HG02798 (cell line): Measurements from ENCODE around the gene CDIP1.

ENCODE experiments used
- ATAC-seq: cut with Tn5 transposase; IDR thresholded peaks from one replicate; pipeline ENCODE4 v1.9.1; 2021; ENCODE audit warnings: mild to moderate bottlenecking; ENCODE audit not compliant: unreplicated experiment, poor library complexity

The CDIP1 gene

DNA sequence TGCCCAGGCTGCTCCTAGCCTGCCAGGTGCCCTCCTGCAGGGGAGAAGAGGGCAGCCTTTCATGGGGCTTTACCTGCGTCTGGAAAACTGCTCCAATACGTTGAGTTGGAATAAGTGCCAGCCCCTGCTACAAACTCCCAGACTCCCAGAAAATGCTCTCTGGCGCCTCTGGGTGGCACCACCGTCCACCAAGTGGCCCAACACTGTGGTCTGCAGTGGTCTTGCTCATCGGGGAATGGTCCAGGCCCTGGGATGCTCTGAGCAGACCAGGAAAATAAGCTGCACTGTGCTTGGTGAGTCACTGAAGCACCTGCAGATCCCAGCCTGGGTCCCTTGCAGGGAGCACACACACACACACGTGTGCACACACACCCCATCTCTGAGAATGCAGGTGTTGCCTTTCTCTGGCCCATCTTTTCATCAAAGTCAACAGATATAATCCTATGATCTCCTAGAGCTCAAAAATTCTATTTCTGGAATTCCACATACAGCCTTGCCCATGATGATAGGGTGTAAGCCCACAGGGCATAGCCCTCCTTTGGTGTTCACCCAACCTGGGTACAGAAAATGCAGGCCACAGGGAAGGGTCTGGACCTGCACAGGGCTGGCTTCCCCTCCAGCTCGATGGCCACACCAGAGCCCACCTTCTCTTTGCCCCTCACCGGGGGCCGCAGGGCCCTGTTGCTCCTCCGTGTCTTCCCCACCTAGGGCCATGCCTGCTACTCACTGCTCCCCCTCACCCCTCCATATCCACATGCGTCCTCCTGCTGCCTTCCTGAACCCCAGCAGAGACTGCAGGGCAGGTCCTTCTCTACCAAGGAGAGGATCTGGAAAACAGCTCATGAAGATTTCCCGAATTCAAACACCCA is 20.5 kb downstream of the CDIP1 start:
- ATAC-seq = no peak

DNA sequence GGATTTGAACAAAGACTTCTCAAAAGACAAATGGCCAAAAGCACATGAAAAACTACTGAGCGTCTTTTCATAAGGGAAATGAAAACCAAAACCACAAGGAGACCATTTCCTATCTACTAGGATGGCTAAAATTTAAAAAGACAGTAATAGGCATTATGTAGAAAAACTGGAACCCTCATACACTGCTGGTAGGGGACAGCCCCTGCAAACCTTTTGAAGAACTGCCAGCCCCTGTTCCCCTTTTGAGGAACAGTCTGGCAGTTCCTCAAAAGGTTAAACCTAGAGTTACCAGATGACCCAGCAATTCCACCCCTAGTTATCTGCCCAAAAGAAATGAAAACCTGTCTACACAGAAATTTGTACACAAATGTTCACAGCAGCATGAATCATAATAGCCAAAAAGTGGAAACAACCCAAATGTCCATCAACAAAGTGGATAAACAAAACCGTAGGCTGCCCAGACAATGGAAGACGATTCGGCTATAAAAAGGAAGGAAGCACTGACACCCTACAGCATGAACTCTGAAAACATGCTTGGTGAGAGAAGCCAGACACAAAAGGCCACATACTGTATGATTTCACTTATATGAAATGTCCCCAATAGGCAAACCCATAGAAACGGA is 22.9 kb downstream of the CDIP1 start:
- ATAC-seq = peak; percentile 58

GRCh38 chr16:4514606-4515005 is 24.0 kb downstream of the CDIP1 start:
- ATAC-seq = no peak

DNA sequence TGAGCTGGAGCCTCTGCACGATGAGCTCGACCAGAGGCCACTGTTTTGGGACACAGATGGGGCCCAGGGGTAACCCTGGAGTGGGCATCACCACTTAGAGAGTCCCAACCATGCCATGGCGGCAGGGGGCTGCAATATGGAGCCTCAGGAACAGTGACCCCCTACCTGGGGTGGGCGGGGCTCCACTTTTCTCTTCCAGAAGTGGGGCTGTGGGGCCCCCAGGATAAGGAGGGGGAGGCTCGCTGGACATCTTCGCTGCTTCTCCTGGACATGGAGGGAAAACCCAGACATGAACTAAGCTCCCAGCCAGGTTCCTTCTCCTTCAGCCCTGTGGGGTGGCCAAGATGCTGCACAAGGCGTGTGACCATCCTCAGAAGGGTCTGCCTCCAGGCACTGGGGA is 24.7 kb downstream of the CDIP1 start:
- ATAC-seq = no peak

DNA sequence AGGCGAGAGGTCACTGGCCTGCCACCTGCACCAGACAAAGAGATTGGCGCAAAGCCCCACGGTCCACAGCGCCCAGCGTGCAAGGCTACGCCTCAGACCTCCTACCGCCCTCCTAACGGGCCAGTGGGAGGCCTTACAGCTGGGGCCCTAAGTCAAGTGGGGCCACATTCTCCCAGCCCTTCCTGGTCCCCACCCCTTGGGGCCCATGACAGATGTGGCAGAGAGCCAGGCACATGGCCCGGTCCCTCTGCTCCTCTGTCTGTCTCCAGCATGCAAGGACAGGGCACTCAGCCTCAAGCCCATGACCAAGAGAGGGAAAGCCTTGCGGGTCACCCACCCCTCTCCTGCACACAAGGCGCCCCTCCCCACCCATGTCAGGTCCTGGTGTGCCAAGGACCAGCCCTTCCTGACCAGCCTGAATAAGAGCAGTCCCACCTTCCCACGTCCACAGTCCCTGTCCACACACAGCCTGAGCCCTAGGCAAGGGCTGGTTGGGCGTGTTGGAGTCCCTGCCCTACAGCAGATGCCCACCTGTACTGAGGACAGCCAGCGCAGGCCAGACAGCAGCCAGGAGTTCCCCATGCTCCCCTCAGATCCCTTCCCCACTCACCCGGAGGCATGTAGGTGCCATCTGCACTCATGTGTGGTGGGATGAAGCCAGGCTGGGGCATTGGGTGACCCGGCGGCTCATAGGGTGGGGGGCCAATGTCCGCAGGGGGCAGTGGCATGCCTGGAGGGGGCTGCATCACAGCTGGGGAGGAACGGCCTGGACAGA is 25.3 kb downstream of the CDIP1 start:
- ATAC-seq = no peak

DNA sequence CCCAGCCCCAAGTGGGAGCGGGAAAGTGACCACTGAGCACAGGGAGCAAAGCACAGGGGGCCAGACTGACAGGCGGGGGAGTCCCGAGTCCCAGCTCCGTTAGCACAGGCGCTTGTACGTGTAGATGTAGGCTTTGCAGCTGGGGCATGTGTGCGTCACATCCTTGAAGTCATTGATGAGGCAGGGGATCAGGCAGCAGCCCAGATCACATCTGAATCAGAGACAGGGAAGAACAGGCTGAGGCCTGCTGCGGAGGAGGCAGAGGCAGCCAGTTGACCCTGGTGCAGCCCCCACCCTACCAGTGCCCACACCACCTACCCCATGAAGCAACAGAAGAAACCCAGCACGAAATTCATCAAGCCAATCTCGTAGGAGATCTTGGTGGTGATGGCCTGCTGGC is 26.1 kb downstream of the CDIP1 start:
- no peak for ATAC-seq

GRCh38 chr16:4511441-4512082 is 27.0 kb downstream of the CDIP1 start:
- no peak for ATAC-seq

DNA sequence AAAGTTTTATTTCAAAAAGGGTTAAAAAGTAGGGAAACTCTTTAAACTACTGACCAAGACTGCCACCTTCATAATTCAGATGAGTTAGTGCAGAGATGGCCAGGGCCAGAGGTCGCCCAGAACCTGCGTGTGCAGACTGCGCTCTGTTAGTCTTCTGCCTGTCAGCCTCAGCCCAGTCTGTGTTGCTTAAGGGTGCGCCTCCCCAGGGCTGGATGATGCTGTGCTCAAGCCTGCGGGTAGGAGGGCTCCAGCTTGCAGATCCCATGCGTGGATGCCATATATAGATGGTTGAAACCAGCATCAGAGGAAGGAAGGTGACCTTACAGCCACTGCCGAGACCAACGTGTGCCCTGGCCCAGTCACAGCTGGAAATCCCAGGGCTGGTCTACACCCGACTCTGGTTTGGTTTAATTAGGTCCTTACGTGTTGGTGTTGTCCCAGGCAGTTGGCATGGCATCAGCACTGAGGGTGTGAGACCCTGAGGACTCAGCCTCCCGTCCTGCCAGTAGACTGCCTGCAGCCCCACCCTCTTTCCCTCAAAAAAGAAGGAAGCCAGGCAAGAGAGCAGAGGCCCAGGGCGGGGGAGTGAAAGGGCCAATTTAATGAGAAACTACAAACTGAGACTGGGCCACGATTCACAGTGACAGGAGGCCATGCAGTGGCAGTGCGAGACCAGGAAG is 27.7 kb downstream of the CDIP1 start:
- ATAC-seq = no peak

- no peak for ATAC-seq
These were observed 28.4 kb downstream of the CDIP1 start for GRCh38 chr16:4510131-4510530.

DNA sequence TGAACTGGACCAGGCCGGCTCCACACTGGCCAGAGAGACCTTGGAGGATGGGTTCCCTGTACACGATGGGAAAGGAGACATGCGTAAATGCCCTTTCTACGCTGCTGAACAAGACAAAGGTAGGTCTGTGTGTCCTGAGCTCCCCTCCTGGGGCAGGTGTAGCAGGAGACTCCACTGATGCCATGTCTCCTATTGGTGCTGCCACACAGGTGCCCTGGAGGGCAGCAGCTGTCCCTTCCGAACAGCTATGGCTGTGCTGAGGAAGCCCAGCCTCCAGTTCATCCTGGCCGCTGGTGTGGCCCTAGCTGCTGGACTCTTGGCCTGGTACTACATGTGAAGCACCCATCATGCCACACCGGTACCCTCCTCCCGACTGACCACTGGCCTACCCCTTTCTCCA is 29.2 kb downstream of the CDIP1 start:
- no peak for ATAC-seq

- ATAC-seq = no peak
These were observed 29.8 kb downstream of the CDIP1 start for GRCh38 chr16:4508806-4509205.

GRCh38 chr16:4507588-4508345 is 30.8 kb downstream of the CDIP1 start:
- ATAC-seq = no peak

GRCh38 chr16:4506450-4506849 is 32.1 kb downstream of the CDIP1 start:
- ATAC-seq = peak; percentile 49

- peak; percentile 54 for ATAC-seq
These were observed 33.0 kb downstream of the CDIP1 start for GRCh38 chr16:4505356-4506147.

DNA sequence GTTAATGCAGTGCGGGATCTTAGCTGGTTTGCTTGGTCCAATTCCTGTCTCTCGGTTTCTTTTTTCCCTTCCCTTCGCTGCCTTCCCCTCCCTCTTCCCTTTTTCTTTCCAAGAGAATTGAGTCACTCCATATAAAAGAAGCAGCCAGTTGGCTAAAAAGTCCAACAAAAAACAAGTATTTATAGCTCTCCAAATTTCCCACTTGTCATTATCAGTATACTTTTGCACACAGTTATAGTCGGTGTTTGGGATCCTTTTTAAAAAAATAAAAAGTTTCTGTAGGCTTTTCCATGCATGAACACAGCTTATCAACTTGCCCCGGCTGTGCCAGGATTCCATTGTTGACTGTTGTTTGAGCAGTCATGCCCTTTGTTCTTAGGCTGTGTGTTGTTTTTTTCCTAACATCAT is 37.5 kb downstream of the CDIP1 start:
- no peak for ATAC-seq

- no peak for ATAC-seq
These were observed 38.3 kb downstream of the CDIP1 start for GRCh38 chr16:4500272-4500671.

DNA sequence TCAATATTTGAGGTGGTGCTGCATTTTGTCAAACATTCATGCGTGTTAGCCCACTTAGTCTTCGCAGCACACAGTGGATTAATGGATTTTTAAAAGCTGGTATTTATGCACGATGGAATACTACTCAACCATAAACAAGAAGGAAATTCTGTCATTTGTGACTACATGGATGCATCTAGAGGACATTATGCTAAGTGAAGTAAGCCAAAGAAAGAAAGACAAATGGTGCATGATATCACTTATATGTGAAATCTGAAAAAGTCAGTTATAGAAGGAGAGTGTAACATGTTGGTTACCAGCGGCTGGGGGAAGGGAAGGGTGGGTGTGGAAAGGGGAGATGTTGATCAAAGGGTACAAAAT is 39.4 kb downstream of the CDIP1 start:
- no peak for ATAC-seq

DNA sequence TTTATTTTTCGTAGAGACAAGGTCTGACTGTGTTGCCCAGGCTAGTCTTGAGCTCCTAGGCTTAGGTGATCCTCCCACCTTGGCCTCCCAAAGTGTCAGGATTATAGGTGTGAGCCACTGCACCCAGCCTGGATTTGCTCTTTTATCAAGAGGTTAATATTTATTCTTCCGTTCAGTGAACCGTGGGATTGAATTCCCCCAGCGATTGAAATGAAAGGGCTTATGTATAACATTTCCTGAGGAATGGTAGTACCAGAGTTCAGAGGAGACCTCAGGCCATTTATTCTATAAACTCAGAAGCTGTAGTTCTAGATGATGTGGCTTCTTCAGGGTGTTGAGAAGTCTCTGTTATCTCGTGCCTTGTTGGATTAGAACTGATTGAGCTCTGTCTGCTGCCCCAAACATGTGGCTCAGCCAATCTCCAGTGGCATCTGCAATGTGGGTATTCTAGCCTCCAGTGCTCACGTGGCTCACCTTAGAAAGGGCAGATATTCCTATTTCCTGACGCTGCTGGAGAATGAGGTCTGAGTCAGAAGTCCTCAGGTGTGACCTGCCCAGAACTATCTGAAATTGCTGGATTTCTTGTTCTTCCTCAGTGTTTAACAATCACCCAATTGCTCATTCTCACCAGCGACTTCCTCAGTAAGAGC is 39.9 kb downstream of the CDIP1 start:
- no peak for ATAC-seq
